H4 (cell line): Measurements from ENCODE around the gene ZEB1. TPM values are rescaled to one million over a fixed set of nuclear protein-coding genes. Genes with fewer than 3 reads are reported as not detected.
"Not testable (repeated sequence)": the region's sequence is repeated elsewhere in the genome, so short reads cannot be mapped to it uniquely, and the experiment has no call there.

ENCODE experiments used
- DNase-seq: peaks from one replicate; pipeline ENCODE4 v3.0.0-alpha.2; 2015; ENCODE audit warnings: low spot score
- total RNA-seq: library from RNA; depleted of rRNA; stranded (reverse); fragments of >200 nt; shearing (Covaris generic); gene quantifications from 2 replicates; pipeline ENCODE4 v1.2.3, GENCODE V29; 2014

The ZEB1 gene
- total RNA-seq, 1 experiment from 2014 or later = 10.6 TPM

DNA sequence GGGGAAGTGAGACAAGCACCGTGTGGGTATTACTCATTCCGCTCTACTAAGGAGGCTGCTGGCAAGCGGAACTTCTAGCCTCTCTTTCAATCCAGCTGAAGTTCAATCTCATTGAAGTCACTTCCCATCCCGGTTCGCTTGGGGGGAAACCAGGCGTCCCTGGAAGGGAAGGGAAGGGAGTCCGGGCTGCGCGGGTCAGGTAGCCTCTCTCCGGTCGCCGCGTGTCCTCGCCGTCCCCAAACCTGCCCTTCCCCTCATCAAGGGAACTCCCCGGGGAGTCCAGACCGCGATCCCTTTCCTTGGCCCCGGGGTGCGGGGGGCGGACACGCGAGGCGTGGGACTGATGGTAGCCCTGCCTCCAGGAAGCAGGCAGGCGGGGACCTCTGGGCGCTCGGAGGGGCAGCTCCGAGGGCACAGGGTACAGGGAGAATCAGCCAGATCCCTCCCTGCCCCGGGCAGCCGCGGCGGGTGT is 598 bp upstream of the ZEB1 start:
- DNase-seq = no peak

DNA sequence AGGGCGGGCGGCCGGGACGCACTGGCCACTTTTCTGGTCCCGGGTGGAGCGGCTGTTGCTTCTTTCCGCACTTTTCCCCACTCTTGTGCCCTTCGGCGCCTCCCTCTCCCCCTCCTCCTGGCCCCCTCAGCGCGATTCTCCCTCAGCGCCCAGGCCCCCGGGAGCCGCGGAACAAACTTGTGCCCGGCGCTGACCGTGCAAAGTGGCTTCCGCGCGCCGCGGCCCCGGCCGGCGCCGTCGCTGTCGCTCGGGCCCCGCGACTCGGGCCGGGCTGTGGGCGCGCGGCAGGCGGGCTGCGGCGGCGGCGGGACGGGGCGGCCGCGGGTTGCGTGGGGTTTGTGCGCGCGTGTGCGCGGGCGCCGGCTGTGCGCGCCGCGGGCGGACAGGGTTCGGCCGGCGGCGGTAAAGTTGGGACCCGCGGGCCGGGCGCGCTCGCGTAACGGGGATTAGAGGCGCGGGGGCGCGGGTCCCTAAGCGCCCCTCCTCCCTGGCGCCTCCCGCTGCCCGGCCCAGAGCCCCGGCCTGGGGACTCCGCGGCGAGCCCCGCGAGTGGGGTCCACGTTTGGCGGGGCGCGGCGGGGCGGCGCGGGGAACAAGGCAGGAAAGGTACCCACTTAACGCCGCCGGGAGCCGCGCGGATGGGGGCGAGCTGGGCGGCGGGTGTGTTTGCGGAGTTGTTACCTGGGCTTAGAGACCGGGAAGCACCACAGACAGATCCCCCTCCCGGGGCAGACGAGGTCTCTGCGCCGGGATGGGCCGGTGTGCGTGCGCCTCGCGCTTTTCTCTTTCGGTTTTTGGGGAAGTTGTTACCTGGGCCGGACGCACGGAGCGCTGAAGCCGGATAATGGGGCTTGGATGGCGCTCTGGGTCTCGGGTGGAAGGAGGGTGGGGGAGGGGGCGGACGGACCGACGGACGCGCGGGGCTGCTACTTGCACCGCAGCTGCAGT is 860 bp downstream of the ZEB1 start:
- DNase-seq = no peak

DNA sequence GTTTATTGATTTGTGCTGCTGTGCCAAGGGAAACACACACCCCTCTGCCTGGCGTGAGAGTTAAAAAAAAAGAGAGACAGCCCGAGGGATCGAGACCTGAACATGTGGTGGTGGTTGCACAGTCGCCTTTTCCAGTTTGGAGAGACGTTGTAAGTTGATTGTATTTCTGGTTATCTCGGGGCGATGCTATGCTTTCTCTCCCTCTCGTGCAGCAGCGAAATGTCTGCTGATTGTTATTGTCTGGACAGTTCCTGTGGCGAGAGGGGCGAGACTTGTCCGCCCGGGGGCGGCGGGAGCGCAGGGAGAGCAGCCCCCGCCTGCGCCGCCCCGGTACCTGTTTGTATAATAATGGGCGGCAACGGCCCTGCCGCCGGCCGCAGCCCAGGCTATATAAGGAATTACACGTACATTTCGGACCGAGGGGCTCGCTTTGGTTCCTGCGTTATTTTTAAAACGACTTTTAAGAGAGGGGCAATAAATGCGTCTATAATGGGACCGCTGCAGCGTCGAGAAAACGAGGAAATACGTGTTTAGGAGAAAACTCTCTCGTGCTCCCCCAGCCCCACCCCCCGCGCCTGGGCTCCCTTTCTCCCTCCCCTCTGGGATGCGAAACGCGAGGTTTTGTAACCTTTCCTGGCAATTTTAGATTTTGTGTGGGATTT is 1.7 kb downstream of the ZEB1 start:
- DNase-seq = peak; percentile 19

DNA sequence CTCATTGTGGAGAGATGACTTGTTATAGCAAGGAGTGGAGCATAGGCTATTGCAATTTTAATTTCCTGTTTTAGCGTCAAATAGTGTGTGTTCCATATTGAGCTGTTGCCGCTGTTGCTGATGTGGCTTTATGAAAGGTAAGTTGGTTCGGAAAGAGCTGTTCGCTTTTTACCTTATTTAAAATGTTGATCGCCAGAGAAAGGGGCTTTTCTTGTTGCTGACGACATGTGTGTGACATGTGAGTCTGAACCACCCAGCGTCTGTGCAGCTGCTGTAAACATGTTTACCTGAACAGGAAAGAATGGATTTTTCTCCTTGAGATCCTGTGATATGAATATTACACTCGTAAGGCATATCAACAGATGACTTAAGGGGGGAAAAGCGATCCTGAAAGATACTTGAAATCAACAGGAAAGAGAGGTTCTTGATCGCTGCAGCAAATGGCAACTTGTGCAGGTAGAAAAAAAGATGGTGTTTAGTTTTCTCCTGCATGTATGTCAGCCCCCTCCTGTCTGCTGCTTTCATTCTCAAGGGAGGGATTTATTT is 2.5 kb downstream of the ZEB1 start:
- no peak for DNase-seq

DNA sequence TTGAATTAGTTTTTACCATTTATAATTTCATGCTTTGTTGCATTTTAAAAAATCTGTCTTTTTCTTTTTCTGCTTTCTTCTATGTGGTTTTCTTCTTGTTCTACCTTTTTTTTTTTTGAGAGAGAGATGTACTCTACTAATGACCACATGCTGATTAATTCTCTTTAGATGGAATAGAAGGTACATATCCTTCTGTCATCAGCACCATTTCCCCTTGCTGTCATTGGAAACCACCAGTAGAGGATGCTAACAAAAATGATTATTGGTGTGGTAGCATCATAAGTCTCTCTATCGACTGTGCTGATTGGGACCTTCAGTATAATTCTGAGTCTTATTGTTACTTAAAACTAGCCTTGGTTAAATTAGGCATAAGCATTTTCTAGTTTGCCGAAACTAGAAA is 3.6 kb downstream of the ZEB1 start:
- DNase-seq = peak; percentile 4

DNA sequence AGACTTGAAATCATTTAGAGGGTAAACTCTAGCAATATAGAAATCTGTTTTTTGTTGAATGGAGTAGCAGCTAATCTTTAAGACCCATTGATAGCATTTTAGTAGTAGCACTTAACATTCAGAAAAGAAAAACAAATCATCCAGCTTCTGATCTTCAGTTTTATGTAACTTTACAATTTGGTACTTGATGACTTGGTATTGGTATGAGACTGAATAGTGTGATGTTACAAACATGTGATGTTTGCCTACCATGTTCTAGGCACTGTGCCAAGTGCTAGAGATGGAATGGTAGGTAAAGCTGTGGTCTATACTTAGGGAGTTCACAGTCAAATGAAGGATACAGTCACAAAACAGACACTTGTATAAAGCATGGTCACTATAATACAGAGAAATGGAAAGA is 21.3 kb downstream of the ZEB1 start:
- DNase-seq = peak; percentile 8

DNA sequence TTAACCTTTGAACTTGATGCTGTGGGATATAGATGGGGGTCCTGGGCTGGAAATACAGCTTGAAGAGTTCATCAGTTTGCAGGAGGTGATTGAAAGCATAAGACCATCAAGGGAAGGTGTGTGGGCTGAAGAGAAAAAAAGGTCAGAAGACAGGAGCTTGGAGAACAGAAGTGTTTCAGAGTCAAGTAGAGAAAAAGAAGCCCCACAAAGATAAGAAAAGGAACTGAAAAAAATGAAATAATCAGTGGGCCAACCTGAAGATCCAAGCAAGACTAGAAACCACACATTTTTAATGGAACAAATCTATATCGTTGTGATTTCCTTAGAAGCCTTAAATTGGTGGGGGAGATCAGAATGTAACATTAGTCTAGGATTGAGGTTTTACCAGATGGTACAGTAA is 22.5 kb downstream of the ZEB1 start:
- DNase-seq = no peak

DNA sequence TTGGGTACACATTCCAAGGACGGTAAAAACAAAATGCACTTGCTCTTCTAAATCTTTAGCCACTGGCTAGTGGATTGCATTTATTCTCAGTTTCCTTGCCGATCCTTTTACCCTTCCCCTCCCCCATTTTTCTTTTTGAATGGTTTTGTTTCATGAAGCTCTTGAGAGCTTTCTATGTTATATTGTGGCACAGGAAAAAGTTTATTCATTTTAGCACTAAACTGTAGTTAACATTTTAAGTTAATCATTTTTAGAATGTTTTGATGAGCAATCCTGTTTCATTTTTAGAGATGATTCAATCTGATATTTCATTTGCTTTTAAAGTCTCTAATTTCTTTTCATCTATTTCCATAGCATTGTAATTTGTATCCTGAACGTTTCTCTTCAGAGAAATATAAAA is 24.0 kb downstream of the ZEB1 start:
- DNase-seq = no peak

DNA sequence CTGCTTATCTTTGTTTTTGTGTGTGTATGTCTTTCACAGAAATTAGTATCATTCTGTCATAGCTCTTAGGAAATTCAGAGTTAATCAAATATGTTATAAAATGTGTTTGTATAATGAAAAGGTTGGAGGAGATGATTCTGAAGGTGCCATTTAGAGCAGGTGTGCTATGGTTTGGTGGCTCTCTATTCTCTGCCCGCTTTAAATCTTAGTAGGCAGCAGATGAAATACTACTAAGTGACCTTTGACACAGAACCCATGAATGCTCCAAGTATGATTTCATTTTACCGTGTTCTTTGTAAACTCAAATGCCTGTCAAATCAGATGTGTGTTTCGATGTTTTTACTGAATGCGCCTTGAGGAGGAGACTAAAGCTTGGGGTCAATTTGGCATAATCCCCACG is 24.5 kb downstream of the ZEB1 start:
- no peak for DNase-seq

DNA sequence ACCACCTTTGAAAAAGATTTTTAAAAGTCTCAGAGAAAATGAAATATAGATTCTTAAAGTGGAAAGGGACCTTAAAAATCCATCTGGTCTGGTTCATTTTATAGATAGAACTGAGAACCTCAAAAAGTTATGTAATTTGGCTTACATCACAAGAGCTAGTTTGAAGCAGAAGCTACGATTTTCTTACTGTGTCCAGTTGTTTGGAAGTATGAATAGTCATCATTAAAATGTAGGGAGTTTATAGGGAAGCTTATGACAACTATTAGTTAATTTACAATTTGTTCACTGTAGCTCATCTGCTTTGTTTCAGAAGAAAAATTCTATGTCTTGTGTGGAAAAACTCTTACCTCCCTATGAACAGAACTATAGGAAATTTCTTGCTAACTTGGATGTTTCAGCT is 26.9 kb downstream of the ZEB1 start:
- DNase-seq = no peak

DNA sequence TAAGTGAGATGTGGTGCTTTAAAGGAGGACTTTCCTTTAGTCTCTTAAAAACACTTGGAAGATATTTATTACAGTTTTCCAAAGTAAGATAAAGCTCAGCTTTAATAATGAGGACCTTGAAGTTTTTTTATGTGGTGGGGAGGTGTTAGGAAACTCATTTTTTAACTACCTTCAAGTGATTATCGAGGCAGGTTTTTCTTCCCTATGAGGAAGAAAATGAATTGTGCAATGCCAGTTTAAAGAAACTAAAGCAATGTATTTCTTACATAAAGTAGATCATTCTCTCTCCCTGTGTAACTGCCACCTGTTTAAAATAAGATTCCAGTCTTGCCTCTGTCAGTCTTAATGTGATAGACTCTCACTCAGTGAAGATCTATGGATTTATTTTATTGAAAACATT is 27.9 kb downstream of the ZEB1 start:
- DNase-seq = no peak

DNA sequence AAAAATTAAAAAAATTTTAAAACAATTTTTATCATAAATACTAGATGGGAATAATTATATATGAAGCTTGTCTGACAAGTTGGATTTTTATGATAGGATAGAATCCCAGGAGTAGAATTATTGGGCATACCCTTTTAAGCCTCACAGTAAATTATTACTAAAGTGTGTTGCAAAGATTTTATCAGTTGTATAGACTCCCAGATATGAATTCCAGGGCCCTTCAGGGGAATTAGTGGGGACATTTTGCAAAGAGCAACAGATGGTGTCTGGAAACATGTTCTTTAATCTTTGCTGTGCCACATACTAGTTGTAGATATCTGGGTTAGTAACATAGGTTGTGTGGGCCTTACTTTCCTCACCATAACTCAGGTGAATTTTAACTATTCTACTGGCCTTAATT is 28.7 kb downstream of the ZEB1 start:
- no peak for DNase-seq

DNA sequence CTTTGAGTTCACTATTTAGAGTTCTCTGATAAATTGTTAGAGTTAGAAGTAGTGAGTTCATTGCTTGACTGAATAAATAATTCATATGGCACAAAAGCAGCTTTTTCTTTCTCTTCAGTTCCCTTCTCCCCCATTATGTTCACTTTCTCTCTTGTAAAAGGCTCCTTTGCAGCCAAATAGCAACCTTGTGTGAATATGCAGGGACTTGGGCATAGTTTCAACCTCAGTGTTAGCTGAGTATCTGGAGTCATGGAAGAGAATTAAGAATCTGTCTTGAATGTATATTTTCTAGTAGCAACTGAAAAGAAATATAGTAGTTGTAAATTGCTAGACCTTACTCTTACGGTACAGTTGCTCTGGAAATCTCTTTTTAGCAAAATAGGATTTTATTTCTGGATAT is 31.9 kb downstream of the ZEB1 start:
- no peak for DNase-seq

DNA sequence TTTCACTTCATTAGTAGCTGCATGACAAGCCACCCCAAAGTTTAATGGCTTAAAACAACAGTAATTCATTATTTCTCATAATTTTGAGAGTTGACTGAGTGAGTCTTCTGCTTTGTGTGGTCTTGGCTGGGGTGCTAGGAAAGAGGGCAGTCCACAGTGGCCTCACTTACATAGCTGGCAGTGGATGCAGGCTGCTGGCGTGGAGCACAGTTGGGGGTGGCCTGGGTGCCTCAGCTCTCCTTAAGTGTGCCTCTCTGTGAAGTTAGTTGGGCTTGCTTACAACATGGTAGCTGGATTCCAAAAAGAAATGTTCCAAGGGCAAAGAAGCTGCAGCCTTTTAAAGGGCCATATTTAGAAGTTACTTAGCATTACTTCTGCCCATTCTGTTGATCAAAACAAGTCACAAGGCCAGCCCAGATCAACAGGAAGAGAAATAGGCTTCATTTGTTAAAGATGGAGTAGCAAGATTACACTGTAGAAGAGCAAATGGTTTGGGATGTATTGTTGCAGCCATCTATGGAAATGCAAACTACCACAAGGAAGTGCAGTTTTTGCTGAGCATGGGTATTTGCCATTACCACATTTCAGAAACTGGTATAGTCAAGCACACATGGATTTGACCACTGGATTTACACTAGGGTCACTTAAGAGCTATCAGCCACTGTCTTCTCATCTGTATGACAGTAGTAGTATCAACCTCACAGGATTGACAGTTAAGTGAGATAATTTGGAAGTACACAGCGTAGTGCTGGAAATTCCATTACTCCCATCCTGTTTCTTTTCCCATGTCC is 33.6 kb downstream of the ZEB1 start:
- no peak for DNase-seq

DNA sequence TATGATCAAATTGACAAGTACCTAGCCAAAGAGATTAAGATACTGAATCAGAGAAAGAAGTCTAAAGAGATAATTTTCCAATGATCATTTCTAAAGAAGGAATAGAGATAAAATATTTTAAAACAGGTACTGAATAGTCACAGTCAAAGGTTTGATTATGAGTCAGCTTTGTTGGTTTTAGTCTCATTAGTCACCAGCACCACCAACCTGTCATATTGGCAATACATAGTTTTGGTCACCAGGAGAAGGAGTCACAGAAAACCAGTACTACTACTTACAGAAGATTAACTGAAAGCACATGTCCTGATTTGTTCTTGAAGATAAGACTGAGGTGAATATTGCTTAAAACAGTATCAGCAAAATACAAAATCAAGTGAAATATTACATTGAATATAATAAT is 34.6 kb downstream of the ZEB1 start:
- DNase-seq = peak; percentile 23

DNA sequence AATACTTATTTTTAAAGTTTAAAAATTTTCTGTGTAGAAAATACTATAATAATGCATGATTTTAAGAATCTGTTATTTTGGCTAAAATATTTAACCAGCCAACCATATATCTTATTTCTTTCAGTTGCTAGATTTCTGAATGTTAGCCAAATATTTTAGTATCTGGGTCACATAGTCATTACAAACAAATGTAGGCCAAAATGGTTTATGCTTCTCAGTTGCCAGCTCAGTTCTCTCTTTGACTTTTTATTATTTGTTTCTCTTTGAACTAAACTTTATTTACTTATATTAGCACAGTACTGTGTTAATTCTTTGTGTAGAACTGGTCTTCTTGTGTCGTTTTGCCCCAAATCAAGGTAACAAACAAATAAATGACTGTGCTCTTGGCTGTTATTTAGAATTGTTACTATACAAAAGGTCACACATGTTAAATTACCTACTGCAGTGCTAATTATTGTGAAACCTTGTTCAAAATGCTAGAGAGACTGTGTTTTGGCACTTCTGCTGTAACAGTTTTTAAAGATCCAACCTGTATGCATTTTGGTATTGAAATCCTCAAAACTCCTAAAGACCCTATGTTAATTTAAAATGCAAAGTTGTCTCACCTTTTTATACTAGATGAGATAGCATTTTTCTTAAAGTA is 39.8 kb downstream of the ZEB1 start:
- no peak for DNase-seq

DNA sequence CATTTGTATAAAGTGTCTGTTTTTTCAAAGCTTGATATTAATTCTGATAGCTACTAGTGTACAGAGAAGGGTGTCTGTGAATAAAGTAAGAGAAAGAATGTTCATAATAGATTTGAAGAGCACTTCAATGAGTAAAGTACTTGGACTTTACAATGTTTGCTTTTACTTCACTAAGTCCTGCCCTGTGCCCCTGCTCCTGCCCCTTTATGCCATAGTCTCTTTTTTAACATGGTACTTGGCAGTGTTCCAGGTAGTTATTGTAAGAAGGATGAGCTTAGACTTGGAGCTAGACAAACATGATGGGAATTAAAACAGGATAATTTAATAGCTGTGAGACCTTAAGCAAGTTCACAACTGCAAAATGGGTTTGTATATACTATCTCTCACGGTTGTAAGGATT is 41.0 kb downstream of the ZEB1 start:
- DNase-seq = no peak

DNA sequence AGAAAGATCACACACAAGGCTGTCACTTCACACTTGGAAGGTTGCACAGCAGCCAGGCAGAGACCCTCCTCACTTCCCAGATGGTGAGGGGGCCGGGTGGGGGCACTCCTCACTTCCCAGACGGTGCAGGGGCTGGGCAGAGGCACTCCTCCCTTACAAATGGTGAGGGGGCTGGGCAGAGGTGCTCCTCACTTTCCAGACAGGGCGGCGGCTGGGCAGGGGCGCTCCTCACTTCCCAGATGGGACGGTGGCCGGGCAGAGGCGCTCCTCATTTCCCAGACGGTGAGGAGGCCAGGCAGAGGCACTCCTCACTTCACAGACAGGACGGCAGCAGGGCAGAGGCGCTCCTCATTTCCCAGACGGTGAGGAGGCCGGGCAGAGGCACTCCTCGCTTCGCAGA is 42.5 kb downstream of the ZEB1 start:
- not testable (repeated sequence) for DNase-seq

DNA sequence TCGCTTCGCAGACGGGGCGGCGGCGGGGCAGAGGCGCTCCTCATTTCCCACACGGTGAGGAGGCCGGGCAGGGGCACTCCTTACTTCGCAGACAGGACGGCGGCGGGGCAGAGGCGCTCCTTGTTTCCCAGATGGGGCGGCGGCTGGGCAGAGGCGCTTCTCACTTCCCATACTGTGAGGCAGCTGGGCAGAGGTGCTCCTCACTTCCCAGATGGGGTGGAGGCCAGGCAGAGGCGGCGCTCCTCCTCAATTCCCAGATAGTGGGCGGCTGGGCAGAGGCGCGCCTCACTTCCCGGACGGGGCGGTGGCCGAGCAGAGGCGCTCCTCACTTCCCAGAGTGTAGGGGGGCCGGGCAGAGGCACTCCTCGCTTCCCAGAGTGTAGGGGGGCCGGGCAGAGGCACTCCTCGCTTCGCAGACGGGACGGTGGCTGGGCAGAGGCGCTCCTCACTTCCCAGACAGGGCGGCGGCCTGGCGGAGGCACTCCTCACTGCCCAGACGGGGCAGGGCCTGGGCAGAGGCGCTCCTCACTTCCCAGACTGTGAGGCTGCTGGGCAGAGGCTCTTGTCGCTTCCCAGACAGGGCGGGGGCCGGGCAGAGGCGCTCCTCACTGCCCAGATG is 43.1 kb downstream of the ZEB1 start:
- no peak for DNase-seq

DNA sequence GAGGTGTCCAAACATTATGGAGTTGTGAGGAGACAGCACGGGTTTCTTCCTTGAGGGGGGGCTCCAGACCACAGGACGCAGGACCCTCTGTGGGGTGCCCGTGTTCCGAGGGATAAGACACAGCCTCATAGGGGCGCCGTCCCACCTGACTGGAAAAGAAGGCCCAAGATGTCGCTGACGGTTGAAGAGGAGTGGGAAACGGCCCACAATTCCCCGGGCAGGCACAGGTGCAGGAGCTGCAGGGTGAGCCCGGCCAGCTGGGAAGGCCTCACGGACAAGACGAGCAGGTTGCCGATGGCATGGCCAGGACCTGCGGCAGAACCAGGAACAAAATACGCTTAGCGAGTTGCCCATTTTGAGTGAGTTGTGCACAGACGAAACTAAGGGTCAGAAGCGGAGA is 44.7 kb downstream of the ZEB1 start:
- not testable (repeated sequence) for DNase-seq

DNA sequence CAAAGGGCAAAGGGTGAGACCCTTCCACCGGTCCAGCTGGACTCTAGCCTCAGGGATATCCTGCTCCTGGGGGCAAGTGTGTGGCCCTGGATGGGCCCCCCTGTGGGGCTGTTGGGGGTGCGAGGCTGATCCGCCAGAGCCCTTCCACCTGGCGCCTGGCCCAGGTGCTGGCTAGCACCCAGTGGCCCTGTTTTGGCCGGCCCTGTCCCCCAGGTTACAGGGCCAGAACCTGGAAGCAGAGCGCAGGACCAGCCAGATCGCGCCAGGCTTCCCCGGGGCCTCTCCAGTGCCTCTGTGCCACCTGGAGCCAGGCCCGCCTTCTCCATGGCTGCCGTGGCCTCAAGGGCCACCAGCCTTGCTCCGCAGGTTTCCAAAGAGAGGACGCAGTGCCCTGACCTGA is 45.2 kb downstream of the ZEB1 start:
- not testable (repeated sequence) for DNase-seq
